GM19025 (cell line): ENCODE measurements around the gene OVCH1.

Experiments
- ATAC-seq: cut with Tn5 transposase; IDR thresholded peaks from one replicate; pipeline ENCODE4 v1.9.1; 2021; ENCODE audit warnings: mild to moderate bottlenecking, low read depth, moderate library complexity; ENCODE audit not compliant: unreplicated experiment

Gene OVCH1

GRCh38 chr12:29497588-29497987 is at the start of gene OVCH1:
TSS of gene OVCH1 (minus strand) at chr12:29497686. CDS start at chr12:29497686, 0 bp downstream.
- no peak for ATAC-seq

DNA sequence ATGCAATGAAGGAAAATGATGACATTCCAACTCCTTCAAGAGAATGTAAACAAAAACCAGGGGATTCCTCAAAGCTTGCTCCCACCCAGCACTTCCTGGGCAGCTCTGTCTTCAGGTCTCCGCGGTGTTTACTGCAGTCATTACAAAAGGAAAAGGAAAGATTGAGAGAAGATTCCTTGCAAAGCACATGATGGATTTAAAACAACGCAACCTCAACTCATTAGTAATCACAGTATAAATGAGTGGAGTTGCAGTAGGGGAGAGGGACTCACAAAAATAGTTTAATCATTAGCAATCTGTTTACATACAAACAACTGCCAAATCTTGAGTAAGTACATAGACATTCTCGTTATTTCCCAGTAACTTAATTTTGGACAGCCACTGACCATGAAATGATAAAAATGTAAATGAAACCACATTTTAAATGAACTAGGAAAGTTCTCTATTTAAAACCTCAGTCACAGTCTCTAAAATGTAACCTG is 49.7 kb upstream of the OVCH1 start:
- no peak for ATAC-seq

- ATAC-seq = no peak
Measured at GRCh38 chr12:29546000-29546399, 48.5 kb upstream of the OVCH1 start.

- peak; percentile 92 for ATAC-seq
Measured at GRCh38 chr12:29545102-29545467, 47.6 kb upstream of the OVCH1 start.

DNA sequence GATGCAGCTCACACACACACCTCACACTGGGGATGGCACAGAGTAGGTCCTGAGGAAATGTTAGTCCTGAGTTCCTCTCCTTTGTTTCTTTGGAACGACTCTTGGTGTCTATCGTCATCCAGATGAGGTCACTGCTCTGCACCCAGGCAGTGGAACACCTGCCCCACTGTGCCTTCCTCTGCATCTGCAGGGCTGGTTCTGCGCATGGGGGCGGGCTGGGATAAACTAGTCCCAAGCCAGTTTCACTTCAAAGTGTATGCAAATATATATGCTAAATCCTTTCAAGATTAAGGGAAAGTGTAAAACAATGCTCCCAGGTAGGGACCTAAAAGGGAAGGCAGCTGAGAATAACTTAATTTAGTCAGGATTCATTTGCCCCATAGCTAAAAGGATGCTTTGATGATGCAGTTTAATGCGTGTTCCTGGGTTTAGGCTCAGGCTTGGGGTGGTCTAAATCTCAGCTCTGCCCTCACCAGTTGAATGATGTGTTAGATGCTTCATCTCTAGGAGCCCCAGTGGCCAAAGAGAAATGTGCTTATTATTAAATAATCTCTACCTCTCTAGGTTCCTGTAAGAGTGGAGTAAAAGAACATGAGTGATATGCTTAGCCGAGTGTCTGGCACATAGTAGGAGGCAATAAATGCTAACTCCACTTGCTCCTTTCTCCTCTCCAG is 47.1 kb upstream of the OVCH1 start:
- peak; percentile 24 for ATAC-seq

GRCh38 chr12:29543036-29543435 is 45.5 kb upstream of the OVCH1 start:
- no peak for ATAC-seq

- no peak for ATAC-seq
Measured at GRCh38 chr12:29537298-29537697, 39.8 kb upstream of the OVCH1 start.

- ATAC-seq = no peak
Measured at GRCh38 chr12:29534935-29535334, 37.4 kb upstream of the OVCH1 start.

DNA sequence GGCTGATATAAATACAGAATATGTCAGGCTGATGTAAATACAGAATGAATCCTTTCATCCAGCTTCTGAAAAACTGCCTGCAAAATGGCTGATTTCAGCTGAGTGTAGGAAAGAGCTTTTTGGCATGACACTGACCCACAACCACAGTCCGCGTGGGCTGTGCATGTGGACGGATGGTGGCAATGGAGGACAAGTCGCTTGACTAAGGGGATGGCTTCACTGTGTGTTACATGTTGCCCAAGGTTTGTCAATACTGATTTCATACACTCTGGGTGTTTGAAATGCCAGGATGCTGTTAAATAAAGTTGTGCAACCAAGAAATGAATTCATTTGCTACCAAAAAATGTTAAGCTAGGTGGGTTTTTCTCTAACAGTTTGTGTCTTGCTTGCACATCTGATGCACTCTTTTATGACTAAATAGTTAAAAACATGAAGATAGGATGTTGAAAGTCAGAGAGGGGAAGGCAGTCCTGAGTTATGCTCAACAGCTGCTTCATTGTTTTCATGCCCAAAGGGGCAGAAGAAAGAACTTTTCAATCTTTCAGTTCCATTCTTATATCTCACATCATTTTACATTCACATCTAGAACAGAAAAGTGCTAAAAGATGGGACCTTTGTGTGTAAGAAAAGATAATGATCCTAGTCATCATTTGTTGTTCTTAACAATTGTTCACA is 36.5 kb upstream of the OVCH1 start:
- no peak for ATAC-seq

- ATAC-seq = no peak
Measured at GRCh38 chr12:29531471-29531870, 34.0 kb upstream of the OVCH1 start.

GRCh38 chr12:29530436-29530835 is 33.0 kb upstream of the OVCH1 start:
- no peak for ATAC-seq

- ATAC-seq = no peak
Measured at GRCh38 chr12:29528161-29528560, 30.7 kb upstream of the OVCH1 start.

- ATAC-seq = no peak
Measured at GRCh38 chr12:29521951-29522350, 24.5 kb upstream of the OVCH1 start.

GRCh38 chr12:29519585-29520182 is 22.2 kb upstream of the OVCH1 start:
- ATAC-seq = no peak

- ATAC-seq = no peak
Measured at GRCh38 chr12:29518407-29518806, 20.9 kb upstream of the OVCH1 start.

DNA sequence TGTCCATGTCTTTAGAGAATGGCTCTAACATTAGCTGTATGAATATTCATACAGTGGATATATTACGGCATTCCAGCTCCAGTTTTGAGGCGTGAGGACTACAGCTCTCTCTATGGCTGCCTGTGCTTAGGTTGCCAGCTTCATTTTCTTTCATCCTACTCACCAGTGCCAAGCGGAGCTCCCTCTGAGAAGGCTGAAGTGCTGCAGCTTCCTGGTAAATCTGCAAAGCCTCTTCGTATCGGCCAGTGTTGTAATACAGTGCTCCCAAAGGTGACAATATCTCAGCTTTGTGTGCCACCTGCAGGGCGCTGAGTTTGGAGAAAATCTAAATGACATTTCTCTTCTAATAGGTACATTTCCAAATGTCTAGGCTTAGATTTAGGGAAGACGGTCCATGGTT is 19.8 kb upstream of the OVCH1 start:
- no peak for ATAC-seq

DNA sequence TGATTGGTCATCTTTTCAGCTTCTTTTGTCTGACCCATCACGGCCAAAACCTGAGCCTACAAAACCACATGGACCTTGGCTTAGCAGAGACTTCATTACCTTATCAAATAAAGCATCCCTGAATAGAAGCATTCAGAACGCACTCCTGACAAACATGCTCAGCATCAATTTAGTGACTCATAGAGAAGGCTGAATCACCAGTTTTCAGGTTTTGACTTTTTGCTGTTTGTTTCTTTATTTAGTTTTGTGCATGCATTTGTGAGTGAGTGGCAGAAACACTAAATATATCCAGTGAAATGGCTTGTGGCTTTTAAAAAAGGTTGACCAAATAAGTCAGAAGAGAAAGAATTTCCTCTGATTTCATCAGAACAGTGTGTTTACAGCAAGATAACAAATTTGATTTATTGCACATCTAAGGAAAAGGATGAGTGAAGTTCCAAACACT is 19.0 kb upstream of the OVCH1 start:
- ATAC-seq = no peak

DNA sequence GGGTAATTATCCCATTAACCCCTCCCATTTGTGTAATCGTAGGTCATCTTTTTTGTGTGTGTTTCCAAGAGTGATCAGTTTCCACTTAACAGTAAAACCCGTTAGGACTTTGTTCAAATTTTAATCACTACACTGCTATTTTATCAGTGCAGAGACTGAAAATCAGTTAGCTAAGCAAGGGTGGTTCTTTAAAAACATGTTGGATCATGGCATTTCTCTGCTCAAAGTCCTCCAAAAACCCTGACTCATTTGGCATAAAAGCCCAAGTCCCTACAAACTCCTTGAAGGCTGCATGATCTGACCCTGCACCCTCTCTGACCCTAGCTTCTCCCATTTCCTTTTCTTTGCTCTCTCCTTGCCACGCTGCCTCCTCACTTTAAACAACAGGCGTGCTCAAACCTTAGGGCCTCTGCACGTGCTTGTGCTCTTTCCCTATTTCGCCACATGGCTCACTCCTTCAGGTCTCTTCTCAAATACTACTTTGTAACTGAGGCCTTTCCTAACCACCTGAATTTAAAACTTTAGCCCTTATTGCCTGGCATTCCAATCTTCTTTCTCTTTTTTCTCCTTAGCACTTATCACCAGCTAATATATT is 13.2 kb upstream of the OVCH1 start:
- no peak for ATAC-seq

DNA sequence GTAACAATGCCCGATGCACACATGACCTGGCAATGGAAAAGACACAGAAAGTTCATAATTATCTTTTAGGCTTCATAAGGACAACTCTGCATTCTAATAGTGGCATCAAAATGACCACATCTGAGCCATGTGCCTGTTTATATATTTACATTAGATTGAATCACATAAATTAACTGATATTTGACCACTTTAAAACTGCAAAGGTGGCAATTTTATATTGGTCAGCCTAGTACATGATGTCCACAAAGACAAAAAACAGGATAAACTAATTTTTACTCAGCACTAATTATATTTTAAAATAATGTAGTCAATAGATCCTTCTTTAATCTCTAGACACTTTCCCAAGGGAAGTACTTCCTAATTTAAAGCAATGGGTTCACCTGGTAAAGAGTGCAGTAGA is 12.0 kb upstream of the OVCH1 start:
- ATAC-seq = no peak

- ATAC-seq = no peak
Measured at GRCh38 chr12:29508949-29509348, 11.5 kb upstream of the OVCH1 start.

DNA sequence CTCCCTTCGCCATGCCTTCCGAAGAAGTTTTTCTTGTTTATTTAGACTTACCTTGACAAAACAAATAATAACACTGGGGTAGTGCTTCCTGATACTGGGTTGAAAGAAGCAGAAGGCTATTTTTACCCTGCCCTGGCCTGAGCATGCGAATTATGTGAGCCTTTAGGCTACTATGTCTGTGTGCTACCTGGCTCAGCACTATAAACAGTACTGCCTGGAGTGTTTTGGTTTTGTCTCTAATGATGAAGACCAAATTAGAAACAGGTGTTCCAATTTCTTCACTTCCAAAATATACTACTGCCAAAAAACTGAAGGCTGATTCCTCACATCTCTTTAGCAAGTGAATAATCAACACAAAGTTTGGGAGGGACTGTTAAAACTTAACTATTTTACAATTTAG is 7.6 kb upstream of the OVCH1 start:
- ATAC-seq = no peak
